ENCODE data around the gene TRAF5. TPM values are rescaled to one million over a fixed set of nuclear protein-coding genes. Genes with fewer than 3 reads are reported as not detected.
A peak's percentile ranks its signal among the peaks of the same experiment; 100 is the strongest.
"Not testable (repeated sequence)": the region's sequence is repeated elsewhere in the genome, so short reads cannot be mapped to it uniquely, and the experiment has no call there.

The TRAF5 gene
- total RNA-seq, 1 donor from 2014 or later: 54.3 TPM

DNA sequence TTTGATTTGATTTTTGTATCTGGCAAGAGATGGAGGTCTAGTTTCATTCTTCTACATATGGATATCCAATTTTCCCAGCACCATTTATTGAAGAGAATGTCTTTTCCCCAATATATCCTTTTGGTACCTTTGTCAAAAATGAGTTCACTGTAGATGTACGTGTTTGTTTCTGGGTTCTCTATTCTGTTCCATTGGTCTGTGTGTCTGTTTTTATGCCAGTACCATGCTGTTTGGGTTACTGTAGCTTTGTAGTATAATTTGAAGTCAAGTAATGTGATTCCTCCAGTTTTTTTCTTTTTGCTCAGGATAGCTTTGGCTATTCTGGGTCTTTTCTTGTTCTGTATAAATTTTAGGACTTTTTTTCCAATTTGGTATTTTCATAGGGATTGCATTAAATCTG, 75.1 kb downstream of the TRAF5 start:
- H3K4me3 Mint-ChIP-seq; H3K27ac Mint-ChIP-seq; intact Hi-C loops (cut with micrococcal nuclease); H3K27me3 Mint-ChIP-seq (ENCODE audit: insufficient read depth); DNase-seq (ENCODE audit: low spot score); H3K4me1 Mint-ChIP-seq (ENCODE audit: low read depth): not testable (repeated sequence)
- H3K36me3 Mint-ChIP-seq (ENCODE audit: low read depth): peaks cover 23% of the 10 kb centered on the region
- H3K9me3 Mint-ChIP-seq: peaks cover 26% of the 10 kb centered on the region

DNA sequence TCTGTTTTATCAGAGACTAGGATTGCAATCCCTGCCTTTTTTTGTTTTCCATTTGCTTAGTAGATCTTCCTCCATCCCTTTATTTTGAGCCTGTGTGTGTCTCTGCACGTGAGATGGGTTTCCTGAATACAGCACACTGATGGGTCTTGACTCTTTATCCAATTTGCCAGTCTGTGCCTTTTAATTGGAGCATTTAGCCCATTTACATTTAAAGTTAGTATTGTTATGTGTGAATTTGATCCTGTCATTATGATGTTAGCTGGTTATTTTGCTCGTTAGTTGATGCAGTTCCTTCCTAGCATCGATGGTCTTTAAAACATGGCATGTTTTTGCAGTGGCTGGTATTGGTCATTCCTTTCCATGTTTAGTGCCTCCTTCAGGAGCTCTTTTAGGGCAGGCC, 79.5 kb downstream of the TRAF5 start:
- peaks cover 35% of the 10 kb centered on the region for H3K9me3 Mint-ChIP-seq
- H3K27ac Mint-ChIP-seq; H3K4me1 Mint-ChIP-seq (ENCODE audit: low read depth); DNase-seq (ENCODE audit: low spot score); H3K27me3 Mint-ChIP-seq (ENCODE audit: insufficient read depth); H3K4me3 Mint-ChIP-seq; intact Hi-C loops (cut with micrococcal nuclease): not testable (repeated sequence)
- peaks cover 25% of the 10 kb centered on the region for H3K36me3 Mint-ChIP-seq (ENCODE audit: low read depth)

DNA sequence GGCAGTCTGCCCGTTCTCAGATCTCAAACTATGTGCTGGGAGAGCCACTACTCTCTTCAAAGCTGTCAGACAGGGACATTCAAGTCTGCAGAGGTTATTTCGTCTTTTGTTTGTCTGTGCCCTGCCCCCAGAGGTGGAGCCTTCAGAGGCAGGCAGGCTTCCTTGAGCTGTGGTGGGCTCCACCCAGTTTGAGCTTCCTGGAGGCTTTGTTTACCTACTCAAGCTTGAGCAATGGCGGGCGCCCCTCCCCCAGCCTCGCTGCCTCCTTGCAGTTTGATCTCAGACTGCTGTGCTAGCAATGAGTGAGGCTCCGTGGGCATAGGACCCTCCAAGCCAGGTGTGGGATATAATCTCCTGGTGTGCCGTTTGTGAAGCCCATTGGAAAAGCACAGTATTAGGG, 81.1 kb downstream of the TRAF5 start:
- H3K27me3 Mint-ChIP-seq (ENCODE audit: insufficient read depth); H3K4me3 Mint-ChIP-seq; H3K4me1 Mint-ChIP-seq (ENCODE audit: low read depth); intact Hi-C loops (cut with micrococcal nuclease); H3K27ac Mint-ChIP-seq; DNase-seq (ENCODE audit: low spot score): not testable (repeated sequence)
- H3K9me3 Mint-ChIP-seq: peaks cover 22% of the 10 kb centered on the region
- peaks cover 24% of the 10 kb centered on the region for H3K36me3 Mint-ChIP-seq (ENCODE audit: low read depth)

DNA sequence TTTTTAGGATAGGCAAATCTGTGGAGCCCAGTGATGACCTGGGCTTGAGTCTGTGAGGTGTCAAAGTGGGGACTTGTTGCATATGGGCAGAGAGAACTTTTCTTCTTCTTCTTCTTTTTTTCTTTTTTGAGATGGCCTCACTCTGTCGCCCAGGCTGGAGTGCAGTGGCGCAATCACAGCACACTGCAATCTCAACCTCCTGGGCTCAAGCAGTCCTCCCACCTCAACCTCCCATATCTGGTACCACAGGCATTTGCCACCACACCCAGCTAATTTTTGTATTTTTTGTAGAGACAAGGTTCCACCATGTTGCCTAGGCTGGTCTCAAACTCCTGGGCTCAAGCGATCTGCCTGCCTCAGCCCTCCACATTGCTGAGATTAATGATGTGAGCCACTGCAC, 85.0 kb downstream of the TRAF5 start:
- Mint-ChIP-seq H3K9me3 (peaks cover 19% of the 10 kb centered on the region), H3K27ac (no peak overlapping the region), H3K4me1 (ENCODE audit: low read depth) (peaks cover 10% of the 10 kb centered on the region), H3K4me3 (no peak overlapping the region), H3K27me3 (ENCODE audit: insufficient read depth) (peaks cover 3% of the 10 kb centered on the region), H3K36me3 (ENCODE audit: low read depth) (peaks cover 13% of the 10 kb centered on the region)
- intact Hi-C loops (cut with micrococcal nuclease): no loop called here
- DNase-seq (ENCODE audit: low spot score): no peak

DNA sequence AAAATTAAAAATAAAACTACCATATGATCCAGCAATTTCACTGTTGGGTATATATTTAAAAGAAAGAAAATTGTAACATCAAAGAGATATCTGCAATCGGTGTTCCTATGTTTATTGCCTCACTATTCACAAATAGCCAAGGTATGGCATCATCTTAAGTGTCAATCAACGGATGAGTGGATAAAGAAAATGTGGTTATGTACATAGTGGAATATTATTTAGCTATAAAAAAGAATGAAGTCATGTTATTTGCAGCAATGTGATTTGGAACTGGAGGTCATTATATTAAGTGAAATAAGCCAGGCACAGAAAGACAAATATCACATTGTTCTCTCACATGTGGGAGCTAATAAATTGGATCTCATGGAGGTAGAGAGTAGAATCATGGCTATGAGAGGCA, 89.1 kb downstream of the TRAF5 start:
- H3K27ac Mint-ChIP-seq: peak overlapping the region; percentile 59
- H3K36me3 Mint-ChIP-seq (ENCODE audit: low read depth): peaks cover 9% of the 10 kb centered on the region
- H3K4me3 Mint-ChIP-seq: peak overlapping the region; percentile 64
- H3K4me1 Mint-ChIP-seq (ENCODE audit: low read depth): peaks cover 26% of the 10 kb centered on the region
- peaks cover 3% of the 10 kb centered on the region for H3K27me3 Mint-ChIP-seq (ENCODE audit: insufficient read depth)
- H3K9me3 Mint-ChIP-seq: peaks cover 9% of the 10 kb centered on the region
- no peak for DNase-seq (ENCODE audit: low spot score)
- intact Hi-C loops (cut with micrococcal nuclease): loop anchor here (2.0 to 5.0 kb wide), 5 partner anchors 61 to 242 kb away; partner anchors contain the start of genes RCOR3 and SLC30A1

DNA sequence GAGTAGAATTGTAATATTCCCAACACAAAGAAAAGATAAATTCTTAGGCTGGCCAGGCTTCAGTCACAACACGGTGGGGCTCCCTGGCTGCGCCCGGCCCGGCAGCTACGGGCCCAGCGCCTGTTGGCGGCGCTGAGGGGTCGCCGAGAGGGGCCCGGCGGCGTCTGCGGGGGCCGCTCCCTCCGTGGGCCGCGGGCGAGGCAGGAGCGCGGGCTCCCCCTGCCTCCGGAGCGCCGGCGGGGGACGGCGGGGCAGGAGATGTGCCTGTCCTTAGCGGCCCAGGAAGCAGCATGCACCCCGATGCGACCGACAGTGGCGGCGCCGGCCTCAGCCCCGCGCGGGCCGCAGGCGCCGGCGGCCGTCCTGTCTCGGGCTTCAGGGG, 89.6 kb downstream of the TRAF5 start:
- H3K4me3 Mint-ChIP-seq: peak overlapping the region; percentile 64
- intact Hi-C loops (cut with micrococcal nuclease): loop anchor here (2.0 to 5.0 kb wide), 5 partner anchors 61 to 241 kb away; partner anchors contain the start of genes RCOR3 and SLC30A1
- peak overlapping the region; percentile 59 for H3K27ac Mint-ChIP-seq
- peaks cover 28% of the 10 kb centered on the region for H3K4me1 Mint-ChIP-seq (ENCODE audit: low read depth)
- H3K27me3 Mint-ChIP-seq (ENCODE audit: insufficient read depth); H3K9me3 Mint-ChIP-seq; H3K36me3 Mint-ChIP-seq (ENCODE audit: low read depth): not testable (repeated sequence)
- DNase-seq (ENCODE audit: low spot score): peak; percentile 3

DNA sequence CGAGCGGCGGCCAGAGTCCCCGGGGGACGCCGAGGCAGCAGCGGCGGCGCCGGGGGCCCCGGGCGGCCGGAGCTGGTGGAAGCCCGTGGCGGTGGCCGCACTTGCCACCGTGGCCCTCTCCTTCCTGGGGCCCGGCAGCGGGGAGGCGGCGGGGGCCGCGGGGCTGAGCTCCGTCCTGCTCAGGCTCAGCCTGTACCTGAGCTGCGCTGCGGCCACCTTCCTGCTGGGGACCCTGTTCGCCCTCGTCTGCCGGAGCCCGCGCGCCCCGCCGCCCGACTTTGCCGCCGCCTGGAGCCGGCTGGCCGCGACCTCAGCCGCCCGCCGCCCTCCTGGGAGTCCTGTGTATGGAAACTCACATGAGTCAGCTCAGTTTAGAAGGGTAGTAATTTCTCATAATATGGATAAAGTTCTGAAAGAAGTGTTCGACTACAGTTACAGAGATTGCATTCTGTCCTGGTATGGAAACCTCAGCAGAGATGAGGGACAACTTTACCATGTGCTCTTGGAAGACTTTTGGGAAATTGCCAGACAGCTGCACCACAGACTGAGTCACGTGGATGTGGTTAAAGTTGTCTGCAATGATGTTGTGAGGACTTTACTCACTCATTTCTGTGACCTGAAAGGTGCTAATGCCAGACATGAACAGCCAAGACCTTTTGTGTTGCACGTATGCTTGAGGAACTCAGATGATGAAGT, 90.1 kb downstream of the TRAF5 start:
- not testable (repeated sequence) for H3K36me3 Mint-ChIP-seq (ENCODE audit: low read depth); H3K9me3 Mint-ChIP-seq; H3K27me3 Mint-ChIP-seq (ENCODE audit: insufficient read depth)
- Mint-ChIP-seq H3K4me3 (peak overlapping the region; percentile 78), H3K27ac (peak overlapping the region; percentile 92), H3K4me1 (ENCODE audit: low read depth) (peaks cover 28% of the 10 kb centered on the region)
- DNase-seq (ENCODE audit: low spot score): peak; percentile 34
- intact Hi-C loops (cut with micrococcal nuclease): loop anchor here (1.0 to 5.0 kb wide), 7 partner anchors 34 to 241 kb away; partner anchors contain the start of genes RCOR3 and SLC30A1

DNA sequence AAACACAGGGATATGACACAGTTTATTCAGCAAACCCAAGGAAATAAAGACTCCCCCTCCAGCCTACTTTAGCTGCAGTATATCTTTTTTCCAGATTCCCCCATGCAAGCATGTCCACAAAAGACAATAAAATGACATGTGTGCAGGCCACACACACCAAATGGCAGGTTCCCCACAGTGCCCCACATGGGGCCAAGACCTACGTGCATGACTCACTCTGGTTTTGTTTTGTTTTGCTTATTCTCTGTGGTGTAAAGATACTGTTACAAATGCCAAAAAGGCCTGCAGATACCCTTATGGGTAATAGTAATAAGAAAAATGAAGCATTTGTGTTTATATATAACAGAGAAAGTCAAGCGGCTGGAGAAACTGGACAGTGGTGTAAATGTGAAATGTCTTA, 93.8 kb downstream of the TRAF5 start:
- peaks cover 8% of the 10 kb centered on the region for H3K36me3 Mint-ChIP-seq (ENCODE audit: low read depth)
- H3K27ac Mint-ChIP-seq: peak overlapping the region; percentile 6
- DNase-seq (ENCODE audit: low spot score): peak; percentile 5
- H3K4me3 Mint-ChIP-seq: no peak overlapping the region
- intact Hi-C loops (cut with micrococcal nuclease): no loop called here
- peaks cover under 1% of the 10 kb centered on the region for H3K27me3 Mint-ChIP-seq (ENCODE audit: insufficient read depth)
- H3K9me3 Mint-ChIP-seq: peaks cover 2% of the 10 kb centered on the region
- peaks cover 28% of the 10 kb centered on the region for H3K4me1 Mint-ChIP-seq (ENCODE audit: low read depth)

DNA sequence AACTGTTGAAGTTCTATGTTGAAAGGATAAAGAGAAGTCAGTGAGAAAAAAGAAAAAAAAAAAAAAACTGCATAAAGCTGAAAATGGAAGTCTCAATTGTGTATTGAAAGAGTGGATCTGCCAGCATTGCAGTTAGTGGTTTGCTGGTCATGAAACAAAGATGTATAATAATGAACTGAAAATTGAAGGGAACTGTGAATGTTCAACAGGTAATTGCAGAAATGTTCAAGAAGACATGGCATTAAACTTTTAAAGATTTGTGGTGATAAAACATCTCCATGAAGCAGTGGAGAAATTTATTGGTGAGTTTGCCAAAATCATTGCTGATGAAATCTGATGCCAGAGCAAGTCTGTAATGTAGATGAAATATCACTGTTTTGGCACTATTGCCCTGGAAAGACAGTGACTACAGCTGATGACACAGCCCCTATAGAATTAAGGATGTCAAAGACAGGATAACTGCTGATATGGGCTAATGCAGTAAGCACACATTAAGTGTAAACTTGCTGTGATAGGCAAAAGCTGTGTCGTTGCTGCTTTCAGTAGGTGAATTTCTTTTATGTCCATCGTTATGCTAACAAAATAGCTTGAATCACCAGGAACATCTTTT, 94.3 kb downstream of the TRAF5 start:
- H3K4me1 Mint-ChIP-seq (ENCODE audit: low read depth): peaks cover 24% of the 10 kb centered on the region
- H3K9me3 Mint-ChIP-seq: no peaks in the 10 kb centered on the region
- H3K4me3 Mint-ChIP-seq: no peak overlapping the region
- DNase-seq (ENCODE audit: low spot score): no peak
- H3K27me3 Mint-ChIP-seq (ENCODE audit: insufficient read depth): no peaks in the 10 kb centered on the region
- peaks cover 7% of the 10 kb centered on the region for H3K36me3 Mint-ChIP-seq (ENCODE audit: low read depth)
- H3K27ac Mint-ChIP-seq: no peak overlapping the region
- intact Hi-C loops (cut with micrococcal nuclease): no loop called here

DNA sequence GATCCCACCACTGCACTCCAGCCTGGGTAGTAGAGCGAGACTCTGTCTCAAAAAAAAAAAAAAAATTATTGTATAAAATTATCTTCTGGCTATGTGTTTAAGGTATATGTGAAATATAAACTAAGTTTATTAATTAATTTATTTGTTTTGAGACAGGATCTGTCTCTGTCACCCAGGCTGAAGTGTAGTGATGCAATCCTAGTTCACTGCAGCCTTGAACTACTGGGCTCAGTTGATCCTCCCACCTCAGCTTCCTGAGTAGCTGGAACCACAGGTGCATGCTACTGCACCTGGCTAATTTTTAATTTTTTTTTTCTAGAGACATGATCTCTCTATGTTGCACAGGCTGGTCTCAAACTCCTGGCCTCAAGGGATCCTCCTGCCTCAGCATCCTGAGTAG, 97.4 kb downstream of the TRAF5 start:
- Mint-ChIP-seq H3K36me3 (ENCODE audit: low read depth) (peaks cover 2% of the 10 kb centered on the region), H3K27ac (no peak overlapping the region), H3K27me3 (ENCODE audit: insufficient read depth) (no peaks in the 10 kb centered on the region), H3K4me1 (ENCODE audit: low read depth) (peaks cover 13% of the 10 kb centered on the region), H3K9me3 (no peaks in the 10 kb centered on the region), H3K4me3 (no peak overlapping the region)
- DNase-seq (ENCODE audit: low spot score): no peak
- intact Hi-C loops (cut with micrococcal nuclease): no loop called here

Other genes with a start within 250 kb of the TRAF5 start
- not detected in 2 replicates for gene KCNH1, start 192.7 kb upstream of the TRAF5 start, total RNA-seq
- 40.5 and 41.0 TPM in 2 replicates for gene RCOR3, start 67.5 kb upstream of the TRAF5 start, total RNA-seq
- gene RD3, start 165.3 kb downstream of the TRAF5 start, total RNA-seq: not detected in 2 replicates